ENCODE measurements around the gene PAPOLB.

DNA sequence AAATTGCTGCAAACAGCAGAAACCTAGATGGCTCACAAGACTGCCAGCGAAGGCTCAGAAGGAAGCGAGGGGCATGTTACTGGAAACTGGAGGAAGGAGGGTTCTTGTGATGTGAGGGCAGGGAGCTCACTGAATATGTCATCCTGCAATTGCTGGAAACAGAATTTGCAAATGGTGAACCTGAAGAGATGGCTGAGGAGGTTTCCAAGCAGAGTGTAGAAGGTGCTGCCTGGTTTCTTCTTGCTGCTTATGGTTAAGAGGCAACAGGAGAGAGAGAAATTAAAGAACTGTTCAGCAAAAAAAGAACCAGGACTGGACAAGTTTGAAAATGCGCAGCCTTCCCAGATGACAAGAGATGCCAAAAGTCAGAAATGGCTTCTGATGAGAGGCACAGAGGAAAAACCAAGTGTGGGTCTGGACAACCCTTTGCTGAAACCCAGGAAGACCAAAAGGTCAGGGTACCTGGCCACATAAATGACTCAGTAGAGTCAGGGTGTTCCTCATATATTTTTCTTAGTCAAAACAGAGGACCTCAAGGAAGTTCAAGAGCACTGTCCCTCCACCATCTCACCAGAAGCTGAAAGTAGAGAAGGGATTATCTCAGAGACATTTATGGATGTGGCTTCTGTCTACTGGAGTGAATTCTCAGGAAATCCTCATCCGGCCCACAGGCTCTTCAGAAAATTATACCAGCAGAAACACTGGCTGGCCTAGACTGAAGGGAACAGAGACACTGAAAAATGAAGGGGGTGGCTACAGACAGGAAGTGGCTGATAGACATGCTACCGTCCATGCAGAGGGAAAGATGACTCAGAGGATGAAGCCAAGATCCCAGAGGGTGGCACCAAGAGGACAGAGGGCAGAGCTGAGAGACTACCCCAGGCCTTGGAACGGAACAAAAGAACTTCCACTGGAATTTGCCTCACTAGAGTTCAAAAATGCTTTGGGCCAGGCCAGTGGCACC, 10.1 kb downstream of the PAPOLB start:
- TF ChIP-seq POLR2AphosphoS5 (IDR thresholded peaks at IDR 0.05; ENCODE audit: low read depth, low read length) (no peak), TAF1 (IDR thresholded peaks at IDR 0.05; ENCODE audit: low read depth, low read length) (no peak), POLR2A (IDR thresholded peaks at IDR 0.05; ENCODE audit: low read depth, low read length) (no peak), PAX5 (IDR thresholded peaks at IDR 0.05; ENCODE audit: insufficient read depth, low read length, severe bottlenecking) (no peak)
